ENCODE results near the gene RET.

The RET gene

GRCh38 chr10:43064331-43065075 lies 12.4 kb upstream of the RET start:
- FAIRE-seq = no peak

- FAIRE-seq = no peak
Observed at GRCh38 chr10:43065234-43065633, 11.6 kb upstream of the RET start.

GRCh38 chr10:43065761-43066160 lies 11.1 kb upstream of the RET start:
- no peak for FAIRE-seq

- no peak for FAIRE-seq
Observed at GRCh38 chr10:43066481-43066880, 10.4 kb upstream of the RET start.

- no peak for FAIRE-seq
Observed at GRCh38 chr10:43067391-43068135, 9.3 kb upstream of the RET start.

GRCh38 chr10:43068136-43068395 lies 8.8 kb upstream of the RET start:
- no peak for FAIRE-seq

GRCh38 chr10:43068471-43069210 lies 8.2 kb upstream of the RET start:
- FAIRE-seq = no peak

- FAIRE-seq = no peak
Observed at GRCh38 chr10:43069211-43069515, 7.7 kb upstream of the RET start.

GRCh38 chr10:43069579-43069978 lies 7.3 kb upstream of the RET start:
- FAIRE-seq = no peak

- no peak for FAIRE-seq
Observed at GRCh38 chr10:43070121-43071085, 6.5 kb upstream of the RET start.

GRCh38 chr10:43071865-43072650 lies 4.8 kb upstream of the RET start:
- FAIRE-seq = no peak

GRCh38 chr10:43073191-43073590 lies 3.7 kb upstream of the RET start:
- no peak for FAIRE-seq

- FAIRE-seq = no peak
Observed at GRCh38 chr10:43073721-43074120, 3.1 kb upstream of the RET start.

- FAIRE-seq = no peak
Observed at GRCh38 chr10:43074409-43074808, 2.5 kb upstream of the RET start.

GRCh38 chr10:43074827-43075611 lies 1.9 kb upstream of the RET start:
- no peak for FAIRE-seq

- FAIRE-seq = no peak
Observed at GRCh38 chr10:43075612-43076003, 1.3 kb upstream of the RET start.

GRCh38 chr10:43076311-43076875 lies 476 bp upstream of the RET start:
- no peak for FAIRE-seq

- FAIRE-seq = no peak
Observed at GRCh38 chr10:43077421-43078171, 727 bp downstream of the RET start.

GRCh38 chr10:43078175-43078985 lies 1.5 kb downstream of the RET start:
- no peak for FAIRE-seq

GRCh38 chr10:43078986-43079273 lies 2.1 kb downstream of the RET start:
- FAIRE-seq = no peak

Measured in TTC549 (cell line).